CD4-positive, CD25-positive, alpha-beta regulatory T cell (primary cell): Measurements from ENCODE around the gene IL2RA. TPM values are rescaled to one million over a fixed set of nuclear protein-coding genes. Genes with fewer than 3 reads are reported as not detected.

Experiments
- ATAC-seq, 2 donors: fragments of 150-1000 bp; cut with Tn5 transposase; one replicate each; pipeline ENCODE4 v1.10.0; 2021; ENCODE audit warnings: low read depth in 2 of 2, moderate number of reproducible peaks in 2 of 2, moderate library complexity in 1 of 2
- DNase-seq, 3 donors: peaks; one replicate each; pipeline versions ENCODE4 v3.0.0 to v3.0.0-alpha.2; 2012 to 2022; ENCODE audit warnings: mixed read lengths in 1 of 3
- H3K27ac ChIP-seq: one replicate; pipeline ENCODE4 v1.7.0; 2013; ENCODE audit warnings: mild to moderate bottlenecking, low read length; ENCODE audit not compliant: insufficient read depth, poor library complexity, severe bottlenecking
- H3K27me3 ChIP-seq: one replicate; pipeline ENCODE4 v1.7.0; 2013; ENCODE audit warnings: low read length; ENCODE audit not compliant: control insufficient read depth, insufficient read depth
- H3K36me3 ChIP-seq: one replicate; pipeline ENCODE4 v1.7.0; 2013; ENCODE audit warnings: mild to moderate bottlenecking, low read length, moderate library complexity; ENCODE audit not compliant: control insufficient read depth, insufficient read depth
- H3K4me1 ChIP-seq: 2 replicates; pipeline ENCODE4 v1.7.0; 2013; ENCODE audit warnings: mild to moderate bottlenecking, low read length; ENCODE audit not compliant: insufficient read depth, control insufficient read depth, poor library complexity, severe bottlenecking
- H3K4me3 ChIP-seq: one replicate; pipeline ENCODE4 v1.7.0; 2013; ENCODE audit warnings: low read depth, mild to moderate bottlenecking, low read length, moderate library complexity
- H3K9me3 ChIP-seq, 2 experiments: 1 replicate in 1 of 2; 2 replicates in 1 of 2; pipeline ENCODE4 v1.7.0; 2013; ENCODE audit warnings: low read length in 2 of 2, mild to moderate bottlenecking in 1 of 2, moderate library complexity in 1 of 2; ENCODE audit not compliant: control insufficient read depth in 2 of 2
- H3K27ac Mint-ChIP-seq, 3 donors: one replicate each; pipeline ENCODE4 v1.8.0; 2020 to 2022; ENCODE audit warnings: mild to moderate bottlenecking in 3 of 3, mixed read lengths in 3 of 3, moderate library complexity in 2 of 3
- H3K27me3 Mint-ChIP-seq: one replicate; pipeline ENCODE4 v1.8.0; 2022; ENCODE audit warnings: mild to moderate bottlenecking, mixed read lengths
- H3K36me3 Mint-ChIP-seq: one replicate; pipeline ENCODE4 v1.8.0; 2020; ENCODE audit warnings: mixed read lengths
- H3K4me1 Mint-ChIP-seq, 4 donors: one replicate each; pipeline ENCODE4 v1.8.0; 2020 to 2022; ENCODE audit warnings: mixed read lengths in 4 of 4, mild to moderate bottlenecking in 1 of 4
- H3K4me3 Mint-ChIP-seq, 4 donors: one replicate each; pipeline ENCODE4 v1.8.0; 2020 to 2022; ENCODE audit warnings: mild to moderate bottlenecking in 4 of 4, mixed read lengths in 4 of 4, moderate library complexity in 3 of 4
- H3K9me3 Mint-ChIP-seq, 7 donors: one replicate each; pipeline ENCODE4 v1.8.0; 2020 to 2022; ENCODE audit warnings: mixed read lengths in 7 of 7, mild to moderate bottlenecking in 3 of 7, moderate library complexity in 2 of 7
- polyA plus RNA-seq, 4 donors: library from polyadenylated mRNA; unstranded; fragments of 300-500 nt; fragmentation: Illumina TruSeq; gene quantifications; one replicate each; pipeline ENCODE4 v1.2.3, GENCODE V29; 2021
- total RNA-seq: library from RNA; stranded (reverse); gene quantifications from one replicate; pipeline ENCODE4 v1.2.3, GENCODE V29; 2022

The IL2RA gene
- total and polyA plus RNA-seq, 5 donors from 2014 or later, result 159 to 261 (median 195) TPM

GRCh38 chr10:6014241-6014761 lies 47.9 kb downstream of the IL2RA start:
- Histone ChIP-seq H3K9me3 (no peaks in the 10 kb centered on the region), H3K36me3 (peaks cover 73% of the 10 kb centered on the region), H3K4me1 (peaks cover 20% of the 10 kb centered on the region), H3K27me3 (no peaks in the 10 kb centered on the region), H3K4me3 (no peak overlapping the region), H3K27ac (peak overlapping the region; percentile 80)
- H3K27ac Mint-ChIP-seq, result peak overlapping the region in 2 of 3 donors; percentile 96 to 97
- peaks cover 48% of the 10 kb centered on the region for H3K36me3 Mint-ChIP-seq
- H3K4me3 Mint-ChIP-seq, result peak overlapping the region in 2 of 4 donors; percentile 13 to 40
- H3K4me1 Mint-ChIP-seq, result peaks cover 14 to 49% (median 45%) of the 10 kb centered on the region in 4 donors
- ATAC-seq, result peak; percentile 69 to 76
- peak; percentile 38 to 78 (median 75) for DNase-seq
- no peaks in the 10 kb centered on the region for H3K27me3 Mint-ChIP-seq
- peaks cover 0 to 2% (median 0%) of the 10 kb centered on the region in 7 donors for H3K9me3 Mint-ChIP-seq

DNA sequence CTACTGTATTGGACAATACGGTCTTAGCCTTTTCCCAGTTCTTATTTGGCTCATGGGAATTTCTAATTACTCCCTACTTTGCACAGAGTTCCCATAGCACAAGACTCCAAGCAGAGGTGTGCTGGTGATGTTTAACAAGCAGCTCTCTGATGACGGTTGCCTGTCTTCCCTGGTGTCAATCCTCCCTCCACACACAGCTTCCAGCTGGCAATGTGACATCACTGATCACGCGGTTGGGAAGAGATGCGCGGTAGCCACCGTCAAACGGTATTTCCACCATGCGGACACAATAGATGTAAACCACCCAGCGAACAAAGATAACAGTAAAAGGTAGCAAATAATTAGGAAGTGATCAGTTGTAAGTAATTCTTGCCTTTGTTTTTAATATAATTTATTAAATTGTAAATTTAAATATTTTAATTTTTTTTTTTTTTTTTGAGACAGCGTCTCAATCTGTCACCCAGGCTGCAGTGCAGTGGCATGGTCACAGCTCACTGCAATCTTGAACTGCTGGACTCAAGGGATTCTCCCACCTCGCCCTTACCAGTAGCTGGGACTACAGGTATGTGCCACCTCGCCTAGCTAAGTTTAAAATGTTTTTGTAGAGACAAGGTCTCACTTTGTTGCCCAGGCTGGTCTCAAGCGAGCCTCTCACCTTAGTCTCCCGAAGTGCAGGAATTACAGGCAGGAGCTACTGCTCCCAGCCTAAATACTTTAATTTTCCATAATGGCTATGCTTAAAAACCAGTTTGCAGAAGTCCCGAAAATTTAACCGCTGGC lies 48.6 kb downstream of the IL2RA start:
- ATAC-seq, result no peak
- Histone ChIP-seq H3K27me3 (no peaks in the 10 kb centered on the region), H3K9me3 (no peaks in the 10 kb centered on the region), H3K4me3 (no peak overlapping the region), H3K36me3 (peaks cover 66% of the 10 kb centered on the region), H3K4me1 (peaks cover 18% of the 10 kb centered on the region), H3K27ac (peak overlapping the region; percentile 80)
- no peaks in the 10 kb centered on the region for H3K27me3 Mint-ChIP-seq
- peaks cover 14 to 45% (median 38%) of the 10 kb centered on the region in 4 donors for H3K4me1 Mint-ChIP-seq
- H3K36me3 Mint-ChIP-seq, result peaks cover 41% of the 10 kb centered on the region
- peak overlapping the region; percentile 86 to 97 (median 96) for H3K27ac Mint-ChIP-seq
- peak in 1 of 3 donors; percentile 16 for DNase-seq
- peaks cover 0 to 2% (median 0%) of the 10 kb centered on the region in 7 donors for H3K9me3 Mint-ChIP-seq
- peak overlapping the region in 1 of 4 donors; percentile 13 for H3K4me3 Mint-ChIP-seq

GRCh38 chr10:6012121-6012905 lies 49.9 kb downstream of the IL2RA start:
- peak overlapping the region in 2 of 3 donors; percentile 6 to 45 for H3K27ac Mint-ChIP-seq
- H3K27me3 Mint-ChIP-seq, result no peaks in the 10 kb centered on the region
- Histone ChIP-seq H3K27me3 (no peaks in the 10 kb centered on the region), H3K9me3 (no peaks in the 10 kb centered on the region), H3K4me3 (no peak overlapping the region), H3K36me3 (peaks cover 54% of the 10 kb centered on the region), H3K4me1 (peaks cover 15% of the 10 kb centered on the region), H3K27ac (no peak overlapping the region)
- DNase-seq (peak in 1 of 3 donors; percentile 41), ATAC-seq (no peak)
- peaks cover 14 to 44% (median 37%) of the 10 kb centered on the region in 4 donors for H3K4me1 Mint-ChIP-seq
- H3K4me3 Mint-ChIP-seq, result no peak overlapping the region
- peaks cover 39% of the 10 kb centered on the region for H3K36me3 Mint-ChIP-seq
- H3K9me3 Mint-ChIP-seq, result peaks cover 0 to 2% (median 0%) of the 10 kb centered on the region in 7 donors

- no peaks in the 10 kb centered on the region for H3K9me3 ChIP-seq
- H3K36me3 Mint-ChIP-seq, result peaks cover 34% of the 10 kb centered on the region
- H3K4me1 Mint-ChIP-seq, result peaks cover 13 to 45% (median 32%) of the 10 kb centered on the region in 4 donors
- H3K27ac Mint-ChIP-seq, result peak overlapping the region in 2 of 3 donors; percentile 64 to 79
- no peak overlapping the region for H3K4me3 ChIP-seq
- peaks cover 15% of the 10 kb centered on the region for H3K4me1 ChIP-seq
- ATAC-seq, result no peak
- peaks cover 47% of the 10 kb centered on the region for H3K36me3 ChIP-seq
- no peaks in the 10 kb centered on the region for H3K27me3 Mint-ChIP-seq
- H3K4me3 Mint-ChIP-seq, result peak overlapping the region in 1 of 4 donors; percentile 29
- H3K27me3 ChIP-seq, result no peaks in the 10 kb centered on the region
- H3K9me3 Mint-ChIP-seq, result peaks cover 0 to 2% (median 0%) of the 10 kb centered on the region in 7 donors
- peak in 1 of 3 donors; percentile 47 for DNase-seq
- no peak overlapping the region for H3K27ac ChIP-seq
These were observed 50.6 kb downstream of the IL2RA start for GRCh38 chr10:6011558-6011957.

DNA sequence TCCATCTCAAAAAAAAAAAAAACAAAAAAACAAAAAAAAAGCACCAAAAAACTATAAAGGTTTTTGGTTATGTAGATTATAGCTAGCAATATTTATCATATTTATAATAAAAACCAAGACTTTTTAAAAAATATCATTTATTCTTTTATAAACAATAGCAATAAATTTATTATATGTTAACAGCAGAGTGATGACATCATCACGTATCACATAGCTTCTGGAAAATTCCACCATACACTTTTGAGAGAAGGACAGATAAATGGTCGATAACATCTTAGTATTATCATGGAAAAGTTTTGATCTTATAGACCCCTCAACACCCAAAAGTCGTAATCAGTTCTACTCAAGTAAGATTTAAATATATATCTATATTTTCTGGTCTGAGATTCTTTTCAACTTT lies 51.6 kb downstream of the IL2RA start:
- Mint-ChIP-seq H3K36me3 (peaks cover 27% of the 10 kb centered on the region), H3K9me3 (peaks cover 0 to 1% (median 0%) of the 10 kb centered on the region in 7 donors), H3K27me3 (no peaks in the 10 kb centered on the region), H3K27ac (peak overlapping the region in 1 of 3 donors; percentile 79), H3K4me3 (no peak overlapping the region), H3K4me1 (peaks cover 14 to 36% (median 24%) of the 10 kb centered on the region in 4 donors)
- Histone ChIP-seq H3K4me3 (no peak overlapping the region), H3K36me3 (peaks cover 37% of the 10 kb centered on the region), H3K27ac (no peak overlapping the region), H3K4me1 (peaks cover 15% of the 10 kb centered on the region), H3K9me3 (no peaks in the 10 kb centered on the region), H3K27me3 (no peaks in the 10 kb centered on the region)
- ATAC-seq, result no peak
- DNase-seq, result no peak

DNA sequence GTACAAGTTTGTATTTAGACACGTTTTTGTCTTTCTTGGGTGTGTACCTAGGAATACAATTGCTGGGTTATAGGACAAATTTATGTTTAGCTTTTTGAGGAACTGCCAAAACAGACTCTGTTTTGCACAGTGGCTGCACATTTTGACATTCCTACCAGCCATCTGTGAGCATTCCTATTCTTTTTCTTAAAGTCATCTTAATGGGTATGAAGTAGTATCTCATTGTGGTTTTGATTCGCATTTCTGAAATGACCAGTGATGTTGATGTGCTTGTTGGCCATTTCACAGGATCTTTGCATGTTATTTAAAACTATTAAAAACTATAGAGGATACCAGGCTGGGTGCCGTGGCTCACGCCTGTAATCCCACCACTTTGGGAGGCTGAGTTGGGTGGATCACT lies 52.2 kb downstream of the IL2RA start:
- peak overlapping the region in 2 of 3 donors; percentile 14 to 65 for H3K27ac Mint-ChIP-seq
- H3K36me3 Mint-ChIP-seq, result peaks cover 27% of the 10 kb centered on the region
- H3K9me3 ChIP-seq, result no peaks in the 10 kb centered on the region
- H3K36me3 ChIP-seq, result peaks cover 32% of the 10 kb centered on the region
- H3K27me3 ChIP-seq, result no peaks in the 10 kb centered on the region
- H3K27me3 Mint-ChIP-seq, result no peaks in the 10 kb centered on the region
- H3K4me3 ChIP-seq, result no peak overlapping the region
- DNase-seq (peak in 1 of 3 donors; percentile 44), ATAC-seq (no peak)
- H3K4me1 ChIP-seq, result peaks cover 12% of the 10 kb centered on the region
- no peak overlapping the region for H3K27ac ChIP-seq
- H3K4me3 Mint-ChIP-seq, result no peak overlapping the region
- peaks cover 14 to 36% (median 20%) of the 10 kb centered on the region in 4 donors for H3K4me1 Mint-ChIP-seq
- peaks cover 0 to 1% (median 0%) of the 10 kb centered on the region in 7 donors for H3K9me3 Mint-ChIP-seq

- DNase-seq (peak in 1 of 3 donors; percentile 45), ATAC-seq (no peak)
- H3K27me3 Mint-ChIP-seq, result no peaks in the 10 kb centered on the region
- Histone ChIP-seq H3K36me3 (peaks cover 32% of the 10 kb centered on the region), H3K4me3 (no peak overlapping the region), H3K27ac (no peak overlapping the region), H3K27me3 (no peaks in the 10 kb centered on the region), H3K9me3 (no peaks in the 10 kb centered on the region), H3K4me1 (peaks cover 5% of the 10 kb centered on the region)
- peak overlapping the region in 2 of 4 donors; percentile 13 to 38 for H3K4me3 Mint-ChIP-seq
- H3K36me3 Mint-ChIP-seq, result peaks cover 23% of the 10 kb centered on the region
- peaks cover 9 to 30% (median 13%) of the 10 kb centered on the region in 4 donors for H3K4me1 Mint-ChIP-seq
- peaks cover 0 to 1% (median 0%) of the 10 kb centered on the region in 7 donors for H3K9me3 Mint-ChIP-seq
- peak overlapping the region in 2 of 3 donors; percentile 49 to 57 for H3K27ac Mint-ChIP-seq
These were observed 53.0 kb downstream of the IL2RA start for GRCh38 chr10:6009150-6009549.
